CD14-positive monocyte (primary cell): ENCODE results near the gene QRICH2. TPM values are rescaled to one million over a fixed set of nuclear protein-coding genes. Genes with fewer than 3 reads are reported as not detected.

Experiments used
- DNase-seq, 3 donors: peaks; one replicate each; pipeline ENCODE4 v3.0.0-alpha.2; 2011 to 2022
- H2AFZ ChIP-seq: 2 replicates; pipeline ENCODE4 v1.6.0; 2012; ENCODE audit warnings: mild to moderate bottlenecking, low read depth, low read length, inconsistent platforms; ENCODE audit not compliant: insufficient read depth, poor library complexity, severe bottlenecking
- H3K27ac ChIP-seq, 2 donors: 1 replicate in 1 of 2; 2 replicates in 1 of 2; pipeline ENCODE4 v1.5.1; 2012 to 2013; ENCODE audit warnings: low read length in 2 of 2, control low read depth in 1 of 2, inconsistent platforms in 1 of 2, low read depth in 1 of 2, mild to moderate bottlenecking in 1 of 2
- H3K27me3 ChIP-seq, 2 donors: one replicate each; pipeline versions ENCODE4 v1.6.0 to v1.6.1; 2011 to 2013; ENCODE audit warnings: low read length in 2 of 2; ENCODE audit not compliant: control insufficient read depth in 2 of 2, insufficient read depth in 2 of 2
- H3K36me3 ChIP-seq, 2 donors: replicated peaks in 1 of 2; 1 replicate in 1 of 2; 2 replicates in 1 of 2; pipeline versions ENCODE4 v1.5.1 to v1.6.1; 2012 to 2013; ENCODE audit warnings: low read length in 2 of 2, control low read depth in 1 of 2, inconsistent platforms in 1 of 2, mild to moderate bottlenecking in 1 of 2; ENCODE audit not compliant: insufficient read depth in 2 of 2, control insufficient read depth in 1 of 2
- H3K4me1 ChIP-seq, 2 donors: 1 replicate in 1 of 2; 2 replicates in 1 of 2; pipeline versions ENCODE4 v1.5.1 to v1.6.1; 2012 to 2013; ENCODE audit warnings: low read length in 2 of 2, control low read depth in 1 of 2, inconsistent platforms in 1 of 2, mild to moderate bottlenecking in 1 of 2, moderate library complexity in 1 of 2; ENCODE audit not compliant: insufficient read depth in 2 of 2, control insufficient read depth in 1 of 2
- H3K4me2 ChIP-seq: replicated peaks from 2 replicates; pipeline ENCODE3; 2012; ENCODE audit warnings: low read length, moderate library complexity, mild to moderate bottlenecking; ENCODE audit not compliant: poor library complexity, severe bottlenecking; ENCODE audit errors: extremely low read depth
- H3K4me3 ChIP-seq, 3 experiments: fragments of 200-600 bp in 1 of 3; sonication (generic) in 1 of 3; replicated peaks in 1 of 3; 1 replicate in 2 of 3; 2 replicates in 1 of 3; pipeline ENCODE4 v1.5.1; 2011 to 2013; ENCODE audit warnings: low read length in 3 of 3, mild to moderate bottlenecking in 3 of 3, control low read depth in 2 of 3, low read depth in 2 of 3, inconsistent platforms in 1 of 3, moderate library complexity in 1 of 3
- H3K79me2 ChIP-seq: 2 replicates; pipeline ENCODE4 v1.6.0; 2012; ENCODE audit warnings: mild to moderate bottlenecking, control low read depth, inconsistent platforms, low read length, moderate library complexity; ENCODE audit not compliant: insufficient read depth
- H3K9ac ChIP-seq: 2 replicates; pipeline ENCODE4 v1.6.0; 2017; ENCODE audit warnings: low read length, mild to moderate bottlenecking; ENCODE audit not compliant: insufficient read depth, poor library complexity, severe bottlenecking
- H3K9me3 ChIP-seq, 2 donors: replicated peaks in 1 of 2; 1 replicate in 1 of 2; 2 replicates in 1 of 2; pipeline versions ENCODE4 v1.5.1 to v1.6.1; 2012 to 2013; ENCODE audit warnings: low read length in 2 of 2, control low read depth in 1 of 2; ENCODE audit not compliant: control insufficient read depth in 1 of 2, insufficient read depth in 1 of 2
- H4K20me1 ChIP-seq: 2 replicates; pipeline ENCODE4 v1.6.0; 2012; ENCODE audit warnings: mild to moderate bottlenecking, low read length, control low read depth, moderate library complexity; ENCODE audit not compliant: insufficient read depth
- H3K27ac Mint-ChIP-seq, 7 donors: one replicate each; pipeline ENCODE4 v1.8.0; 2020; ENCODE audit warnings: mild to moderate bottlenecking in 7 of 7, mixed read lengths in 7 of 7, moderate library complexity in 6 of 7, inconsistent platforms in 2 of 7
- H3K27me3 Mint-ChIP-seq, 3 donors: one replicate each; pipeline ENCODE4 v1.8.0; 2021 to 2022; ENCODE audit warnings: low read depth in 3 of 3, mild to moderate bottlenecking in 3 of 3, mixed read lengths in 3 of 3, moderate library complexity in 3 of 3, inconsistent platforms in 1 of 3
- H3K36me3 Mint-ChIP-seq, 2 donors: one replicate each; pipeline ENCODE4 v1.8.0; 2020; ENCODE audit warnings: mixed read lengths in 2 of 2, inconsistent platforms in 1 of 2, mild to moderate bottlenecking in 1 of 2
- H3K4me1 Mint-ChIP-seq: one replicate; pipeline ENCODE4 v1.8.0; 2020; ENCODE audit warnings: mild to moderate bottlenecking, mixed read lengths
- H3K4me3 Mint-ChIP-seq, 2 donors: one replicate each; pipeline ENCODE4 v1.8.0; 2020; ENCODE audit warnings: mild to moderate bottlenecking in 2 of 2, mixed read lengths in 2 of 2, moderate library complexity in 1 of 2
- H3K9me3 Mint-ChIP-seq, 7 donors: one replicate each; pipeline ENCODE4 v1.8.0; 2020 to 2022; ENCODE audit warnings: mixed read lengths in 7 of 7, mild to moderate bottlenecking in 6 of 7, moderate library complexity in 6 of 7, inconsistent platforms in 2 of 7
- CTCF ChIP-seq: fragments of 200-600 bp; IDR thresholded peaks from one replicate; pipeline ENCODE4 v1.8.0; 2022; ENCODE audit warnings: antibody characterized with exemption, mild to moderate bottlenecking
- WGBS: methylation state at CpG from one replicate; pipeline ENCODE4 v1.1.5; 2013; ENCODE audit warnings: missing lambda C conversion rate; ENCODE audit not compliant: insufficient coverage; 5-methylcytosine and 5-hydroxymethylcytosine counted together
- intact Hi-C, 2 donors: fragments of 100-400 bp; cut with micrococcal nuclease; formaldehyde crosslinking; loops; one replicate each; pipeline versions ENCODE4 v1.15.0 to v1.15.1; 2023
- polyA minus RNA-seq: library from RNA; depleted of rRNA, polyadenylated mRNA; stranded (reverse); fragments of >200 nt; gene quantifications from 2 replicates; pipeline ENCODE4 v1.2.3, GENCODE V29; 2012
- polyA plus RNA-seq, 3 donors: library from polyadenylated mRNA; depleted of rRNA in 1 of 3; unstranded in 2 of 3; stranded (reverse) in 1 of 3; fragments of 300-500 nt in 2 of 3; fragments of >200 nt in 1 of 3; fragmentation: Illumina TruSeq in 2 of 3; gene quantifications; 1 replicate in 2 of 3; 2 replicates in 1 of 3; pipeline ENCODE4 v1.2.3, GENCODE V29; 2012 to 2021
- total RNA-seq, 12 experiments: library from RNA in 1 of 12; stranded (reverse) in 1 of 12; fragments of 120-200 nt in 1 of 12; gene quantifications; one replicate each; pipeline ENCODE4 v1.2.4 and lab custom pipeline; 2013 to 2026; ENCODE audit warnings: mixed read lengths in 6 of 12, inconsistent platforms in 1 of 12

QRICH2 gene
- 0.87 TPM for total RNA-seq (2013)
- polyA plus RNA-seq (1 to 10 TPM in 1 of 3 donors, under 1 TPM in 1, not detected in 1; 0.04 to 1.9 TPM), polyA minus RNA-seq (0.40 and 0.97 TPM in 2 replicates), total RNA-seq (lab: John Stamatoyannopoulos, UW) (1.2 to 12.5 (median 3.9) reads per million in 11 experiments)

- intact Hi-C loops = no loop called here
- Histone ChIP-seq H3K9ac (no peak within 1 kb of the TSS), H3K4me3 (no peak within 1 kb of the TSS), H3K9me3 (no peaks in the 10 kb centered on the region), H2AFZ (no peak within 1 kb of the TSS), H3K36me3 (peaks cover 21 to 36% of the 10 kb centered on the region in 2 donors), H3K27me3 (no peaks in the 10 kb centered on the region), H3K4me2 (no peak within 1 kb of the TSS), H3K4me1 (no peaks in the 10 kb centered on the region), H3K79me2 (no peaks in the 10 kb centered on the region), H4K20me1 (no peaks in the 10 kb centered on the region), H3K27ac (no peak within 1 kb of the TSS)
- no peak for DNase-seq
- Mint-ChIP-seq H3K27ac (peak within 1 kb of the TSS in 1 of 7 donors; percentile 30), H3K4me3 (no peak within 1 kb of the TSS), H3K36me3 (peaks cover 16 to 41% of the 10 kb centered on the region in 2 donors), H3K27me3 (peaks cover 0 to 3% (median 1%) of the 10 kb centered on the region in 3 donors), H3K4me1 (no peaks in the 10 kb centered on the region), H3K9me3 (peaks cover 0 to 5% (median 0%) of the 10 kb centered on the region in 7 donors)
- WGBS = 97% methylated on average over 33 of the region's 44 CpGs
- TF ChIP-seq CTCF = no peak
Measured at GRCh38 chr17:76307966-76308338, at the start of gene QRICH2. TSS of gene QRICH2 (minus strand) at chr17:76308276. CDS start at chr17:76307998, 278 bp downstream.

- H3K9me3 ChIP-seq = no peaks in the 10 kb centered on the region
- Mint-ChIP-seq H3K27me3 (peaks cover 6 to 13% (median 7%) of the 10 kb centered on the region in 3 donors), H3K27ac (no peak overlapping the region), H3K4me3 (no peak overlapping the region), H3K36me3 (no peaks in the 10 kb centered on the region), H3K9me3 (peaks cover 0 to 1% (median 0%) of the 10 kb centered on the region in 7 donors), H3K4me1 (peaks cover 13% of the 10 kb centered on the region)
- WGBS = 88% methylated on average over 4 of the region's 6 CpGs
- peaks cover 13 to 15% of the 10 kb centered on the region in 2 donors for H3K4me1 ChIP-seq
- no peak for TF ChIP-seq CTCF
- H3K27me3 ChIP-seq = no peaks in the 10 kb centered on the region
- no peak overlapping the region for H3K4me2 ChIP-seq
- intact Hi-C loops = no loop called here
- peaks cover 6% of the 10 kb centered on the region for H3K79me2 ChIP-seq
- H3K9ac ChIP-seq = no peak overlapping the region
- H3K27ac ChIP-seq = no peak overlapping the region
- no peak overlapping the region for H3K4me3 ChIP-seq
- no peaks in the 10 kb centered on the region for H4K20me1 ChIP-seq
- DNase-seq = no peak
- H3K36me3 ChIP-seq = no peaks in the 10 kb centered on the region
- no peak overlapping the region for H2AFZ ChIP-seq
Measured at GRCh38 chr17:76357597-76358158, 49.6 kb upstream of the QRICH2 start.
